Keratinocyte (primary cell): ENCODE measurements around the gene NEAT1. TPM values are rescaled to one million over a fixed set of nuclear protein-coding genes. Genes with fewer than 3 reads are reported as not detected.
A peak's percentile ranks its signal among the peaks of the same experiment; 100 is the strongest.

ENCODE experiments used
- DNase-seq: peaks from one replicate; pipeline ENCODE4 v3.0.0-alpha.2; 2011; ENCODE audit warnings: low read depth, missing footprints, low spot score
- FAIRE-seq: peaks from 2 replicates; lab custom pipeline; 2011; peaks lifted over from hg19 to GRCh38; lab: Jason Lieb, UNC
- H2AFZ ChIP-seq: 2 replicates; pipeline ENCODE4 v1.6.0; 2012; ENCODE audit warnings: low read length, control low read depth, inconsistent platforms; ENCODE audit not compliant: control insufficient read depth
- H3K27ac ChIP-seq: 2 replicates; pipeline ENCODE4 v1.5.1; 2011; ENCODE audit warnings: low read length; ENCODE audit not compliant: control insufficient read depth, insufficient read depth
- H3K27me3 ChIP-seq: 3 replicates; pipeline ENCODE4 v1.6.0; 2011; ENCODE audit warnings: low read length; ENCODE audit not compliant: control insufficient read depth, insufficient read depth; ENCODE audit errors: extremely low read depth
- H3K36me3 ChIP-seq, 2 experiments: 2 replicates in 1 of 2; 3 replicates in 1 of 2; pipeline ENCODE4 v1.5.1; 2011; ENCODE audit warnings: low read length in 2 of 2, mild to moderate bottlenecking in 1 of 2; ENCODE audit not compliant: control insufficient read depth in 2 of 2, insufficient read depth in 2 of 2; ENCODE audit errors: extremely low read depth in 1 of 2
- H3K4me1 ChIP-seq: 3 replicates; pipeline ENCODE4 v1.5.1; 2011; ENCODE audit warnings: low read length; ENCODE audit not compliant: control insufficient read depth, insufficient read depth; ENCODE audit errors: extremely low read depth
- H3K4me2 ChIP-seq: 3 replicates; pipeline ENCODE4 v1.6.0; 2011; ENCODE audit warnings: low read depth, low read length; ENCODE audit not compliant: control insufficient read depth, insufficient read depth; ENCODE audit errors: extremely low read depth
- H3K4me3 ChIP-seq, 3 experiments: fragments of 200-600 bp in 1 of 3; sonication (generic) in 1 of 3; 2 replicates in 2 of 3; 3 replicates in 1 of 3; pipeline ENCODE4 v1.5.1; 2011 to 2016; ENCODE audit warnings: low read length in 3 of 3, mild to moderate bottlenecking in 3 of 3, control low read depth in 2 of 3, inconsistent platforms in 1 of 3, low read depth in 1 of 3, mixed read lengths in 1 of 3, mixed run types in 1 of 3, moderate library complexity in 1 of 3; ENCODE audit not compliant: control insufficient read depth in 2 of 3, insufficient read depth in 2 of 3; ENCODE audit errors: extremely low read depth in 1 of 3
- H3K79me2 ChIP-seq: 2 replicates; pipeline ENCODE4 v1.6.0; 2012; ENCODE audit warnings: low read length; ENCODE audit not compliant: control insufficient read depth, insufficient read depth
- H3K9ac ChIP-seq: 3 replicates; pipeline ENCODE4 v1.6.0; 2011; ENCODE audit warnings: low read length; ENCODE audit not compliant: control insufficient read depth, insufficient read depth; ENCODE audit errors: extremely low read depth
- H3K9me1 ChIP-seq: 3 replicates; pipeline ENCODE4 v1.6.0; 2011; ENCODE audit warnings: low read length; ENCODE audit not compliant: control insufficient read depth, insufficient read depth; ENCODE audit errors: extremely low read depth
- H3K9me3 ChIP-seq: 2 replicates; pipeline ENCODE4 v1.5.1; 2012; ENCODE audit warnings: low read depth, low read length; ENCODE audit not compliant: control insufficient read depth
- H4K20me1 ChIP-seq: 3 replicates; pipeline ENCODE4 v1.6.0; 2011; ENCODE audit warnings: low read length; ENCODE audit not compliant: control insufficient read depth, insufficient read depth; ENCODE audit errors: extremely low read depth
- CTCF ChIP-seq, 3 experiments: IDR thresholded peaks in 1 of 3; conservative IDR thresholded peaks in 1 of 3; optimal IDR thresholded peaks in 1 of 3; 2 replicates in 2 of 3; 3 replicates in 1 of 3; pipeline versions ENCODE3 to v1.5.1; 2011; ENCODE audit warnings: low read length in 3 of 3, mild to moderate bottlenecking in 3 of 3, moderate library complexity in 2 of 3, control low read depth in 1 of 3, inconsistent platforms in 1 of 3; ENCODE audit not compliant: insufficient read depth in 2 of 3; ENCODE audit errors: extremely low read depth in 1 of 3
- EZH2 ChIP-seq: IDR thresholded peaks from one replicate; pipeline ENCODE4 v1.6.1; 2012; ENCODE audit warnings: inconsistent platforms, mild to moderate bottlenecking, low read length, moderate library complexity
- dilution Hi-C: fragments of 300-500 bp; cut with MboI; formaldehyde crosslinking; loops from one replicate; pipeline ENCODE4 v1.7.0; 2020; ENCODE audit warnings: low sequenced_read_pairs; ENCODE audit not compliant: extremely low pct_ligation_motif_present
- polyA plus RNA-seq, 5 experiments: library from polyadenylated mRNA; depleted of rRNA in 3 of 5; stranded (reverse) in 3 of 5; stranded (forward) in 1 of 5; unstranded in 1 of 5; fragments of >200 nt; gene quantifications; 1 replicate in 1 of 5; 2 replicates in 3 of 5; 3 replicates in 1 of 5; pipeline versions ENCODE4 v1.2.1 to v1.2.3, GENCODE V29; 2011 to 2012; ENCODE audit warnings: missing spikeins in 2 of 5, low read depth in 1 of 5, low replicate concordance in 1 of 5

The NEAT1 gene
- polyA plus RNA-seq, 1 donor (not counting 4 experiments of a cell fraction or from before 2014, with no cell fraction given) = 270 TPM

DNA sequence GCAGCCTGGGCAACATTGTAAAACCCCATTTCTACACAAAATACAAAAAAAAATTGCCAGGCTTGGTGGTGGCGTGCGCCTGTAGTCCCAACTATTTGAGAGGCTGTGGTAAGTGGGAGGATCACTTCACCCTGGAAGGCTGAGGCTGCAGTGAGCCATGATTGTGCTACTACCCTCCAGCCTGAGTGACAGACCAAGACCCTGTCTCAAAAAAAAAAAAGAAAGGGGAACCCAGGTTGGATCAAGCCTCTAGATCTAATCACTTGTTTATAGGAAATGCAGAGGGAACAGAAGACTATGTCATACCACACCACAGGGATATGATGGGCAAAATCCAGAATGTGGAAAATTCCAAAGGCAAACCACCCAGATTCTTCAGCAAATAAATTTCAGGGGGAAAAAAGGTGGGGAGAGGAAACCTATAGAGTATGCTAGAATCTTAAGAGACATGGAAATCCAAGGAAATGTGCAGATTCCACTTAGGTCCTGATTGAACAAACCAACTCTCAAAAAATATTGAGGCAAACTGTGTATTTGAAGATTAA lies 59.8 kb downstream of the NEAT1 start:
- H3K79me2 ChIP-seq = peaks cover 19% of the 10 kb centered on the region
- H3K9me3 ChIP-seq = no peaks in the 10 kb centered on the region
- peaks cover 68% of the 10 kb centered on the region for H3K4me1 ChIP-seq
- no peaks in the 10 kb centered on the region for H3K27me3 ChIP-seq
- H3K4me2 ChIP-seq = no peak overlapping the region
- H3K9me1 ChIP-seq = peaks cover 7% of the 10 kb centered on the region
- no peak overlapping the region for H3K27ac ChIP-seq
- no peaks in the 10 kb centered on the region for H4K20me1 ChIP-seq
- no peak for TF ChIP-seq CTCF (optimal IDR thresholded peaks at IDR 0.05 in 1 of 3, IDR thresholded peaks at IDR 0.05 in 1 of 3, conservative IDR thresholded peaks at IDR 0.05 in 1 of 3; ENCODE audit: extremely low read depth in 1 of 3, insufficient read depth in 2 of 3, low read length in 3 of 3)
- TF ChIP-seq EZH2 = no peak
- H2AFZ ChIP-seq = no peak overlapping the region
- DNase-seq (no peak), FAIRE-seq (no peak)
- H3K36me3 ChIP-seq = no peaks in the 10 kb centered on the region
- no peak overlapping the region for H3K4me3 ChIP-seq
- H3K9ac ChIP-seq = no peak overlapping the region
- dilution Hi-C loops = no loop called here

DNA sequence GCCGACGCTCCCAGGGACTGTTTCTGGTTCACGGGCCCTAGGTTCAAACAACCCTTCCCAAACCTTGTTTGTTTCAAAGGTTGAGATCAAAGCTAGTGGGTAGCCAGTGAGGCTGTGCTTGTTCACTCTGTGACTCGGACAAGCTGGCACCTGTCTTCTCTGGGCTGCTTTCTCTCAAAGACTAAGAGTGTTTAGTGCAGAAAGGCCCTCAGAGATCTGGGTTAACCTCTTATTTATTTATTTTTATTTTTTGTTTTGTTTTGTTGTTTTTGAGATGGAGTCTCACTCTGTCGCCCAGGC lies 63.3 kb downstream of the NEAT1 start:
- Histone ChIP-seq H3K79me2 (peaks cover 3% of the 10 kb centered on the region), H3K4me3 (peak overlapping the region in 1 of 3 experiments; percentile 19), H3K9me3 (no peaks in the 10 kb centered on the region), H3K4me1 (peaks cover 71% of the 10 kb centered on the region), H3K36me3 (no peaks in the 10 kb centered on the region), H4K20me1 (no peaks in the 10 kb centered on the region), H2AFZ (no peak overlapping the region), H3K27me3 (no peaks in the 10 kb centered on the region), H3K4me2 (peak overlapping the region; percentile 61), H3K27ac (peak overlapping the region; percentile 65), H3K9me1 (peaks cover 6% of the 10 kb centered on the region), H3K9ac (peak overlapping the region; percentile 67)
- DNase-seq (no peak), FAIRE-seq (no peak)
- TF ChIP-seq CTCF (optimal IDR thresholded peaks at IDR 0.05 in 1 of 3, IDR thresholded peaks at IDR 0.05 in 1 of 3, conservative IDR thresholded peaks at IDR 0.05 in 1 of 3; ENCODE audit: extremely low read depth in 1 of 3, insufficient read depth in 2 of 3, low read length in 3 of 3) (no peak), EZH2 (no peak)
- dilution Hi-C loops = no loop called here
